Stimulated activated CD8-positive, alpha-beta memory T cell treated with anti-CD3 and anti-CD28 coated beads, Interleukin-15, amount 100 ng/mL, for 1 hour (primary cell): ENCODE results near the gene OSBPL5.
A peak's percentile ranks its signal among the peaks of the same experiment; 100 is the strongest.

ENCODE experiments used
- DNase-seq: peaks from one replicate; pipeline ENCODE4 v3.0.0-alpha.2; 2020; ENCODE audit warnings: low read depth

OSBPL5 gene

GRCh38 chr11:3165152-3165705 lies at the start of gene OSBPL5:
Gene OSBPL5 (minus strand): TSS chr11:3165310. CDS start chr11:3129148, 36,162 bp downstream.
- DNase-seq, result peak; percentile 14

DNA sequence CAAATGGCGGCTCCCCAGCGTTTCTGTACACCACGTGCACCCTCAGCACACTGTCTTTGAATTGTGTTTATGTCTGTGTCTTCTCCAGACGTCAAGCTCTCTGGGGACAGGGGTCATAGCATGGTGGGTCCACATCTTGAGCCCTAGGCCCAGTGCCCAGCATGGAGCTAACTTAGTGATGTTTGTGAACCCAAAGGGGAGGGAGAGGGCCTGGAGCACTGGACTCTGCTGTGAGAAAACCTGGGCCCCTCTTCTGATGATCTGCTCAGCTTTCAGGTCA lies 49.2 kb upstream of the OSBPL5 start:
- DNase-seq, result no peak

GRCh38 chr11:3213659-3214419 lies 48.7 kb upstream of the OSBPL5 start:
- DNase-seq, result no peak

GRCh38 chr11:3208272-3208671 lies 43.2 kb upstream of the OSBPL5 start:
- no peak for DNase-seq

DNA sequence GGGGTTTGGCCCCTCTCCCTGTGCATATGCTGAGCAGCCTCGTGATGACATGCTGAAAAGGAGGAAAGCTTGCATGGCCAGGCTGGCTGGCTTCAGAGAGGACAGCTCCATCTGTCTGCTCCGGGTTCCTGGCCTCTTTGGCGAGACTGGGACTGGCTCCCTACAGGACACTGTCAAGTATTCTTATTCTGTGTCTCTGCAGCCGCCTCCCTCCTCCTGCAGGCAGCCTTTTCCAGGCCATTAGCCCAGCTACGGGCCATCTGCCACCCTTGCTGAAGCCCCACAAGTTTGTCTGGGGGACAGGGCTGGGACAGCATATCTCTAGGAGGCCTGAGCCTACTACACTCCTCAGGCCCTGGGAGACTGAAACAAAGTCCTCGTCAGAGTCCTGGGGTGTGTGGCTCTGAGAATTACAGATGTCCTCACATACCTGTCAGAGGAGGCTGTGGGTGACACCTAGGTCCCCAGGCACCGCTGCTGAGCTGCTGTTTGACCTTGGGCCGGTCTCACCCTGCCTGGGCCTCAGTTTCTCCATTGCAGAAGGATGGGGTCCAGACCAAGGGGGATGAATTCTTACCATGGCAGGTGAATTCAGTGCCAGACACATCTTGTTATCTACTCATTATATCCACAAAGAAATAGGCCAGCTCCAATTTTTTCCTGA lies 42.5 kb upstream of the OSBPL5 start:
- no peak for DNase-seq

- DNase-seq, result no peak
Measured at GRCh38 chr11:3206922-3207204, 41.8 kb upstream of the OSBPL5 start.

DNA sequence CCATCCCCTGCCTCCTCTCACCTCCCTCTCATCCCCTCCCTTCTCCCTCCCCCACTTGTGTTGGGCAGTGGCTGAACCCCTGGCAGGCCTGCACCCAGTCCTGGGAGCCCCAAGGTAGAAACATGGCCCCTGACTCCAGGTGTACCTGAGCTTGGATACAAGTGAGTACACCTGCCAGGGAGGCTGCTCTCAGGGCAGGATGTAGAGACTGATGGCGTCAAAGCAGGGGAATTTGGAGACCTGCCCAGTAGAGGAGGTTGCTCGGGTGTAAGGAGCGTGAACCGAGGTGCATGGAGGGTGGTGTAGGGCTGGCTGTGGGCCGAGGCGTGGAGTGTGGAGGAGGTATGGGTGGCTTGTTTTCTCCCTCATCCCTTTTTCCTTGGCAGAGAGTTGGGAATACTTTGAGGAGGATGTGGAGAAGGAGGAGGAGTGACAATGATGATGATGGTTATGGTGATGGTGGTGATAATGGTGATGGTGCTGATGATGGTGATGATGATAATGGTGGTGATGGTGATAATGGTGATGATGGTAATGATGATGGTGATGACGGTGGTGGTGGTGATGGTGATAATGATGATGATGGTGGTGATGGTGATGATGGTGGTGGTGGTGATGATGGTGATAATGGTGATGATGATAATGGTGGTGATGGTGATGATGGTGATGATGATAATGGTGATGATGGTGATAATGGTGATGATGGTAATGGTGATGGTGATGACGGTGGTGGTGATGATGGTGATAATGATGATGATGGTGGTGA lies 41.2 kb upstream of the OSBPL5 start:
- DNase-seq, result no peak

DNA sequence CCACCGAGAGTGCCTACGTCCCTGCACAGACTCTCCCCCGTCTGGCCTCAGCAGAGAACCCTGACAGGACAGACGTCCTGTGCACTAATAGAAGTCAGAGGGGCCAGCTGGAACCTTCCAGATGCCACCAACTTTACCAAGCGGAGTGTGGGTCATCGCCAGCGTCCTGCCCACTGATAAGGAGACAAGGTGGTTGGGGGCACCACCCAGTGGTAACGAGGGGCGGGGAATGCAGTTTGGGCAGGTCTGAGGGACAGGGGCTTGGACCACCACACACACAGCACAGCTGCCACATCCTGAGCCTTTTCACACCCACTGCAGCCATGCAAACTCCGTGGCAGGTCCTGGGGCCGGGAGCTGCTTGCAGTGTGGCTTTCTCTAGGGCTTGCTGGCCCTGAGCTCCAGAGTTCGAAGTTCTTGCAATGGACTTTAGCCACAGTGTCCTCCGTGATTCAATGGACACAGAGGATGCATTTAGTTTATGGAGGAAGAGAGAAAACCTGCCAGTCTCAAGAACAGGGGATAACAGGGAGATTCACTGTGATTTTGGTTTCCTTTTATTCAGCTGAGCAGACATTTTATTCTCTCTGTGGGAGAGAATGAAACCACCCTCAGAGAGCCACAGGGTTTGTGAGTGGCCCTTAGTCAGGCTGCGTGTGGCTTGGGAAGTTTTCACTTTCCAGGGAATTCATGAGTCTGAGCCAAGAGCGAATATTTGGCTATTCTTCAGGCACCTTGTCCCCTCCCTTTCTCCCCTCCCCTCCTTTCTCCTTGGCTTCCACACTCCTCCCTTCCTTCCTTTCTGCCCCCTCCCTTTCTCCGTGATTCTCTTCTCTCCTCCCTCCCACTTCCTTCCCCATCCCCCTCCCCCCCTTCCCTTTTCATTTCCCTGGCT lies 40.4 kb upstream of the OSBPL5 start:
- DNase-seq, result no peak

GRCh38 chr11:3204141-3205015 lies 39.3 kb upstream of the OSBPL5 start:
- no peak for DNase-seq

DNA sequence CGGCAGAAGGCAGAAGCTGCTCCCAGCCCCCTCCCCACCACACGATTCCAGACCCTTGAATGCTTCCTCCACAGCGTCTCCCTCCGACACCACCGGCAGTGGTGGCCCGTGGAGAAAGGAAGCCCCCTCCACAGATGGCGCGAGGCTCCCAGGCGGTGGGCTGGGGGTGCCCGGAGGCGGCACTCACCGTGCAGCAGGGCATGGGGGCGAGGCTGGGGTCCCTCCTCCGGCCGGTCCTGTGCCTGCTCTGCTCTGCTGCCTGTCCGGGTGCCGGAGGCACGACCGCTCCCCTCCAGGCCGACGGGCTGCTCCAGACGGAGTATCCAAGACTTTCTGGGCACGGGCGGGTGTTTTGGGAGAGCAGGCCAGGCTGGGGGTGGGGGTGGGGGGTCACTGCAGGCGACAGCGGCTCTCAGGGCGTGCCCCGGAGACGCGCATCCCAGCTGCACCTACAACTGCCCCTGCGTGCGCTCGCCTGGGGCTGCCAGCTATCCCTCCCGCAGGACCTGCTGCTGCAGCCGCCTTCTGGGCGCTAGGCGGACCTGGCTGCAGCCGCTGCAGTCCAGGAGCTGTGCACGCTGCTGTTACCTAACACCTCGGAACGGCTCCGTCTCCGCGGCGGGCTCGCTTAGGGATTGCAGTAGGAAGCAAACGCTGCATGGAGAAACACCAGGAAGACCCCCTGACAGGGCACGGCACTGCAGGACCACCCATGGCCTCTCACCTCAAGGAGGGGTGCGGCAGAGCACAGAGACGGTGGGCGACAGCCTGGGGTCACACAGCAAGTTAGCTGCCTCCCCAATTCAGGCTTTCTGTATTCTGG lies 38.3 kb upstream of the OSBPL5 start:
- no peak for DNase-seq

GRCh38 chr11:3202759-3203158 lies 37.6 kb upstream of the OSBPL5 start:
- DNase-seq, result no peak

DNA sequence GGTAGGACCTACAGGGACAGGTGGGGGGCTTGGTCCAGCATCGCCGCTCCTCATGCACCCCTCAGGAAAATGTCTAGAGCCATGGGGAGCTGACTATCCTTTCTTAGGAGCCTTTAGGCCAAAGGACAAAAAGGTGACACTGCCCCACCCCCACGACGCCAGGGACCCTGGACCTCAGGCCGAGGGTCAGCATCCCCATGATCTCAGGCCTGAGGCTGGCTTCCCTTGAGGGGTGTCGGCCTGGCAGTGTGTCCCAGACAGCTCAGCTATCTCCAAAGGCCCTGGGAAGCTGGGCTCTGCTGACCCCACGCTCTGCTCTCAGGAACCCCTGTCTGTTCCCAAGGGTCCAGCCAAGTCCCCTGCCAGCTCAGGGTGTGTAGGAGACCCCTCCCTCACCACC lies 37.2 kb upstream of the OSBPL5 start:
- no peak for DNase-seq

- DNase-seq, result no peak
Measured at GRCh38 chr11:3201677-3202181, 36.6 kb upstream of the OSBPL5 start.

DNA sequence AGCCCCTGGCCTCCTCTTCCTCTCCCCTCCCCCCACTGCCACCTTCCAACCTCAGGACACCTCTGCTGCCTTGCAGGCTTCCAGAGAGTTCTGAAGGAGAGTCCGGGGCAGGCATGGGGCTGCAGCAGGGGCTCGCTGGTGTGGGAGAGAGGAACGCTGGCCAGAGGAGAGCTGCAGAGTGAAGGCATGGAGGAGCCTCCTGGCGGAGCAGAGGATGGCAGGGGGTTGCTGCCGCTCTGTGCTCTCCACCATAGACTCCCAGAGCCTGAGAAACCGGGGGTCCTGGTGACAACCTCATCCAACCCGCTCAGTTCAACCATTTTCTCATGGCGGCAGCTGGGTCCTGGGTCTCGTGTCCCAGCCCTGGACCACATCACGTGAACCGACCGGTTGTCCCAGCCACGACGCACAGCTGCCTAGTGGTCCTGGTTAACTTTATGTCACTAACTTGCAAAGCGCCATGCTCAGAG lies 36.0 kb upstream of the OSBPL5 start:
- DNase-seq, result no peak

GRCh38 chr11:3200388-3201111 lies 35.4 kb upstream of the OSBPL5 start:
- DNase-seq, result no peak

DNA sequence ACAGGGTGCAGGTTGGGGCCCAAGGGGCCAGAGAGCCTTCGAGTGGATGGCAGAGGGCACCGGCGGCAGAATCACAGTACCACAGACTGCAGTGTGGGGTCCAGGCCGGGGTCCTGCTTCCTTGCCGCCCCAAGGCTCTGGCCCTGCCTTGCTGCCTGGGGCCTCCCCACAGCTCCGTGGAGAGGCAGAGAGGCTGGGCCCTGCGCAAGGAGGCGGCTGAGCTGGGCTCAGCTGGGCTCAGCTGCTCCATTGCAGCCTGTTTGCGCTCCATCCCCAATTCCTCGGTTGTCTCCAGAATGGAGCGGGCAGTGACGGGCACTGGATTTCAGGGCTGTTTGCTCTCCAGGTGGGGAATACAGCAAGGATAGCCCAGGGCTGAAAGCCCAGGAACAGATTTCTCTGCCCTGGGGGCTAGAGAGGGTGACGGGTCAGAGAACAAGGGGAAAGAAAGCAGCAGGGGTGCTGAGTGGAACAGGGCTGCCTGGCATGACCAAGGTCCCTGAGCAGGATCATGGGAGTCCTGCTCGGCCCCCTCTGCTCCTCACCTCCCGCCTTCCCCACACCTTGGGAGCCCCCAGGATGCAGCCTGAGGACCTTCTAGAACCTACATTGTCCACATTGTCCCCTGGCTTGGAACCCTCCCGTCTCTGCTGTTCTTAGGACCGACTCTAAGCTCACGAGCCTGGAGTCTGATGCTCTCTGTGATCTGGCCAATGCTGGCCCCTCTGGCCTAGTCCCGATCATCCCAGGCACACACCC lies 34.6 kb upstream of the OSBPL5 start:
- DNase-seq, result no peak

DNA sequence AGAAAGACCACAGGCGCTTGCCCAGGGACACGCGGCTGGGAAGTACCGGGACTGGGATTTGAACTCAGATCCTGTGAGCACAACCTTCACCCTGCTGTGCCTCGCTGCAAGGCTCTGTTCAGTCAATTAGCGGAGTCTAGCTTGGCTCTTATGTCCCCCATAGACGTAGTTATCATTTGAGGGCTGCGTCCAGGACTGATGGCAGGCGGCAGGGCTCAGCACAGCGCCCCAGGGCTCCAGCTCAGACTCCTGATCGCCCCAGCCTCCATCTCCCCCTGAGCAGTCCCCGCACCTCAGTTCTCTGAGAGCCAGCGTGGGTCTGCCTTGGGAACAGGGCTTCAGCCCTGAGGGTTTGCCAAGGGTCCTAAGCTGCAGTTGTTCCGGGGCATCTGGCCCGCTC lies 33.7 kb upstream of the OSBPL5 start:
- DNase-seq, result no peak

GRCh38 chr11:3197878-3198528 lies 32.9 kb upstream of the OSBPL5 start:
- DNase-seq, result no peak
